GM19452 (cell line): ENCODE results near the gene FRZB.
"Not testable (repeated sequence)": the region's sequence is repeated elsewhere in the genome, so short reads cannot be mapped to it uniquely, and the experiment has no call there.

ENCODE experiments used
- ATAC-seq: cut with Tn5 transposase; IDR thresholded peaks from one replicate; pipeline ENCODE4 v1.9.1; 2021; ENCODE audit not compliant: unreplicated experiment

FRZB gene

GRCh38 chr2:182890773-182891378 is 24.4 kb upstream of the FRZB start:
- no peak for ATAC-seq

- no peak for ATAC-seq
Observed at GRCh38 chr2:182890305-182890704, 23.9 kb upstream of the FRZB start.

GRCh38 chr2:182887753-182888415 is 21.4 kb upstream of the FRZB start:
- no peak for ATAC-seq

- no peak for ATAC-seq
Observed at GRCh38 chr2:182887093-182887492, 20.7 kb upstream of the FRZB start.

DNA sequence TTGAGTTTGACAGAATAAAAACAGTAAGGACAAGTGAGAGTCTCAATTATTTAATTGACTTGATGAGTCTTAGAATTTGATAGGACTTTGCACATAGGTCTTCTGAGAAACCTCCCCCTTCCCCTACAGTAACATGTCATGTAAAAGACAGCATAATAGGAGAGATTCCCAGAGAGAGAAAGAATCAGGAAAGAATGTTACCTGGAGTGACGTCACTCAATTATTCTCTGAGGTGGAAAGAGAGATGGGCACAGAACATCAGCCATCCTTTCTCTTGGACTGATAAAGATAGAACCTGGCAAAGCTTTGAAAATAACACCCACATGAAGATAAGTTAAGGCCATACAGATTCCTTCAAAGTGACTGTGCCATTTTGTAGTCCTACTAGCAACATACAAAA is 19.3 kb upstream of the FRZB start:
- ATAC-seq: no peak

GRCh38 chr2:182883451-182883850 is 17.0 kb upstream of the FRZB start:
- ATAC-seq: no peak

DNA sequence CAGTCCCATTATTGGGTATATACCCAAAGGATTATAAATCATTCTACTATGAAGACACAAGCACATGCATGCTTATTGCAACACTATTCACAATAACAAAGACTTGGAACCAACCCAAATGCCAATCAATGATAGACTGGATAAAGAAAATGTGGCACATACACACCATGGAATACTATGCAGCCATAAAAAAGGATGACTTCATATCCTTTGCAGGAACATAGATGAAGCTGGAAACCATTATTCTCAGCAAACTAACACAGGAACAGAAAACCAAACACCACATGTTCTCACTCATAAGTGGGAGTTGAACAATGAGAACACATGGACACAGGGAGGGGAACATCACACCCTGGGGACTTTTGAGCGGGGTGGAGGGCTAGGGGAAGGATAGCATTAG is 13.7 kb upstream of the FRZB start:
- not testable (repeated sequence) for ATAC-seq

DNA sequence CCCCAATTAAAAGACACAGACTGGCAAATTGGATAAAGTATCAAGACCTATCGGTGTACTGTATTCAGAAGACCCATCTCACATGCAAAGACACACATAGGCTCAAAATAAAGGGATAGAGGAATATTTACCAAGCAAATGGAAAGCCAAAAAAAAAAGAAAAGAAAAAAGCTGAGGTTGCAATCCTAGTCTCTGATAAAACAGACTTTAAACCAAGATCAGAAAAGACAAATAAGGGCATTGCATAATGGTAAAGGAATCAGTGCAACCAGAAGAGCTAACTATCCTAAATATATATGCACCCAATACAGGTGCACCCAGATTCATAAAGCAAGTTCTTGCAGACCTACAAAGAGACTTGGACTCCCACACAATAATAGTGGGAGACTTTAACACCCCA is 10.2 kb upstream of the FRZB start:
- ATAC-seq: not testable (repeated sequence)

- no peak for ATAC-seq
Observed at GRCh38 chr2:182870227-182870626, 3.8 kb upstream of the FRZB start.

DNA sequence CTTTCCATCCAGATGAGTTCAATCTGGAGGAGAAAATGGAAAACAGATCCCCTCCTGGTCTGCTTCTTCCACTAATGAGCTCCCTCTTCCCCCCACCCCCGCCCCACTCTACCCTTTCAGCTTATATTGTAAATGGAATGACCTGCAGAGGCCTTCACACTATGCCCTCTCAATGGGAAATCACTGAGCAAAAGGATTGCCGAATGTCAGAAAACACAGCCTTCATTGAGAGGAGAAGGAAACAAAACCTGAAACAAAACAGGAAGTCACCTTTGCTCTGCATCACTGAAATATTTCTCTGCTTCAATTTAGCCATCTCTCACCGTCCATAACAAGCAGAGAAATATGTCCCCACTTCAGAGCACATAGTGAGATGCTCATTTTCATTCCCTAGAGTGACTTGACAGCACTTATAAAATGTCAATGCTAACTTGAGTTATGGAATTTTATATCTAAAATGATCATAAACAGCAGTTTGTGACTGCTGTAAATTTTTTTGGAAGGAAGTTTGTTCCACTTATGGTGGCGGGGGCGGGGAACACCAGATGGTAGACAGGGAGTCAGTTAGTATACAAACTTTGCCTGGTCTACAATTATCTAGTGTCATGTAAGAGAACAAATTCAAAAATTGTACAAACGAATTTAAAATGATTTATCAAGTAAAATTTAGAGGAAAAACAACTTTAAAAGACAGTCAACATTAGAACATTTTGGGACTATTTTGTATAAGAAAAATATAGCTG is 1.8 kb upstream of the FRZB start:
- ATAC-seq: no peak

- no peak for ATAC-seq
Observed at GRCh38 chr2:182867426-182868053, 1.1 kb upstream of the FRZB start.

DNA sequence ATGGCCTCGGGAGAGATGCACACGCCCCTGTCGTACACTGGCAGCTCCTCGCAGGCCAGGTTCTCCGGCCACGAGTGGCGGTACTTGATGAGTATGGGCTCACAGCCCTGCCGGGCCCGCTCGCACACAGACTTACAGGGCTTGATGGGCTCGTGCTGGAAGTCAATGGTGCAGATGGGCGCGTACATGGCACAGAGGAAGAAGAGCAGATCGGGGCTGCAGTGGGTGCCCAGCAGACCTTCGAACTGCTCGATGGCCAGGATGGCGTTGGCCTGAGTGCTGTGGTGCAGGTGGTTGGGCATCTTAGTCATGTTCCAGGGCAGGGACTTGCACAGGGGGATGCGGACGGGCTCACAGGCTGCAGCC is 359 bp downstream of the FRZB start:
- no peak for ATAC-seq

DNA sequence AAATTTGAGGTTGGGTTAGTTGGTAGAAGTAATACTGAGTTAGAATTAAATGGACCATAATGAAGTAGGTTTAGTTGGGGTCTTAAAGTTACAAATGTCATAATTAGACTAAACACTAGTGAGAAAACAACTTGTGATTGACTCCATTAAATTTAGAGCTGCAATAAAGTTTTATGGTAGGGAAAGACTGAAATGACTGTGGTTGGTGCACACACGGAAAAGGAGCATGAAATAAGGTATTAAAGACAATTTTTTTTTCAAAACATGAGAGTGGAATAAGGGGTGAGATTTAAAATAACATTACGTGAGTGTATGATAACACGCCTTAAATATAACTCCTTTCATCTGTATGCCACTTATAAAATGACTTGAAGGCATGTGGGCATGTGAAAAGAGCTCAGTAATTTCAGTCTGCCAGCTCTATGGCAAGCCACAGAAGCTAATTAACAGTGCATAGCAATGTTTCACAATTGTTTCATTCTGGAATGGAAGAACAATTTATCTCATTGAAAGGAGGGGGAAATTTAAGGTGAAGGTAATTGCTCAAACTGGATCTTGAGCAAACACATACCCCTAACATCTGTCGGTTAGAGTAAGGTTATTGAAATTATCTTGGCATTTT is 1.4 kb downstream of the FRZB start:
- ATAC-seq: no peak

DNA sequence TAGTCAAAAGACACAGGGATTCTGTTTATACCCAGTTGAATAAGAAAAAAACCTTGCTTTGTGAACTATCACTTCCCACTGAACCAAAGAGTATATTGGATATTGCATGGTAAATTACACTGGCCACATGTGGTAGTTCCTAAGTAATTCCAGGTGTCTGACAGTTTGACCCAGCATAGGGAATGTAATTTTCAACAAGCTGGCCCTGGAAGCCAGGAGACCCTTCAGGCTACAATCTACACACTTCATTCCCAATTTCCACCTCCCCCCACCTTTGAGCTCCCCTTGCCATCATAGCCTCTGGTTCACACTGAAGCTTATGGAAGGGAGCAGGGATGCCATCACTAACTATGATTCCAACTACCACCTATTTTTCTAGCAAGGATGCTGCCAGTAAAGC is 2.8 kb downstream of the FRZB start:
- no peak for ATAC-seq

GRCh38 chr2:182862091-182862490 is 4.3 kb downstream of the FRZB start:
- ATAC-seq: no peak

- ATAC-seq: no peak
Observed at GRCh38 chr2:182860858-182861257, 5.6 kb downstream of the FRZB start.

GRCh38 chr2:182858671-182859070 is 7.8 kb downstream of the FRZB start:
- ATAC-seq: no peak

- ATAC-seq: no peak
Observed at GRCh38 chr2:182855376-182855775, 11.1 kb downstream of the FRZB start.

DNA sequence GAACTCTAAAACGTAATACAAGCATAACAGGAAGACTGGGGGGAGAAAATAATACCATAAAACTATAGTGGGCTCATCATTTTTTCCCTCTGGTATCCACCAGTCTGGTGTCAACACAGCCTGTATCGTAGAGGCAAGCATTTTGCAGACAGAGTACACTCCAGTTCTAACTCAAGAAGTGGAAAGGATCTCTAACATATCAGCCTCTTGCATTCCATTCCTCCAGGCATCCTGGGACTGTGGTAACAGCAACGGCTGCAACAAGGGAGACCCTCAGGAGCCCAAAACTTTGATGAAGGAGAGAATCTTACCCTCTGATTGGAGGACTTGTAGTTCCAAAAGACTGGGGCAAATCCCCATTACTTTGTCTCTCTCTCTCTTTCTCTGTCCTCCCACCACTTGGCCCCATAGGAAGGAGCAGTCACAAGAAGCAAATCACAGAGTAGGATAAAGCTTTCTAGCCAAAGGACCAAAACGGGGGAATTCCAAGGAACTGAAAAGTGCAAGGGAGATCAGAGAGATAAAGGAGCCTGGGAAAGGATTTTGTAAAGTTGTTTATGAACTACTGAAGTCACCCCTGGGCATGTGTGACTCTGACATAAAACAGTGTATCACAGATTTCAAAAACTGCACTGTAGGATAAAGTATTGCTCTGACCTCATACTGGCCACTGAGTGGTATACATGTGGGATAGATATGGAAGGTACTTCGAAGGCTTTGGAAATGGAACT is 11.9 kb downstream of the FRZB start:
- no peak for ATAC-seq

GRCh38 chr2:182852801-182853200 is 13.6 kb downstream of the FRZB start:
- no peak for ATAC-seq

GRCh38 chr2:182852090-182852489 is 14.3 kb downstream of the FRZB start:
- ATAC-seq: no peak
